Gastroesophageal sphincter (tissue), 3 donors: ENCODE data around the gene SPSB4.

Experiments
- EP300 ChIP-seq: sonication (generic); formaldehyde crosslinking; IDR thresholded peaks from one replicate; pipeline ENCODE4 v1.6.1; 2017; ENCODE audit warnings: antibody characterized with exemption, mild to moderate bottlenecking
- POLR2A ChIP-seq, 2 donors: fragments of 450-650 bp; IDR thresholded peaks; one replicate each; pipeline ENCODE4 v1.6.1; 2017; ENCODE audit warnings: antibody characterized with exemption in 2 of 2, mild to moderate bottlenecking in 2 of 2, moderate library complexity in 1 of 2
- POLR2AphosphoS5 ChIP-seq: sonication (generic); formaldehyde crosslinking; IDR thresholded peaks from one replicate; pipeline ENCODE4 v1.6.1; 2017; ENCODE audit warnings: antibody characterized with exemption
- TF ChIP-seq, protein P1 (sequence below), 4 experiments: fragments of 200-600 bp in 2 of 4; fragments of 450-650 bp in 2 of 4; sonication (generic) in 1 of 4; IDR thresholded peaks; one replicate each; pipeline ENCODE4 v1.5.1; 2017 to 2019; ENCODE audit warnings: antibody characterized with exemption in 4 of 4, mild to moderate bottlenecking in 2 of 4, moderate library complexity in 2 of 4

- TF ChIP-seq EP300 (no peak), POLR2A (IDR thresholded peaks at IDR 0.05) (no peak), POLR2AphosphoS5 (no peak)
- TF ChIP-seq, protein P1, sequence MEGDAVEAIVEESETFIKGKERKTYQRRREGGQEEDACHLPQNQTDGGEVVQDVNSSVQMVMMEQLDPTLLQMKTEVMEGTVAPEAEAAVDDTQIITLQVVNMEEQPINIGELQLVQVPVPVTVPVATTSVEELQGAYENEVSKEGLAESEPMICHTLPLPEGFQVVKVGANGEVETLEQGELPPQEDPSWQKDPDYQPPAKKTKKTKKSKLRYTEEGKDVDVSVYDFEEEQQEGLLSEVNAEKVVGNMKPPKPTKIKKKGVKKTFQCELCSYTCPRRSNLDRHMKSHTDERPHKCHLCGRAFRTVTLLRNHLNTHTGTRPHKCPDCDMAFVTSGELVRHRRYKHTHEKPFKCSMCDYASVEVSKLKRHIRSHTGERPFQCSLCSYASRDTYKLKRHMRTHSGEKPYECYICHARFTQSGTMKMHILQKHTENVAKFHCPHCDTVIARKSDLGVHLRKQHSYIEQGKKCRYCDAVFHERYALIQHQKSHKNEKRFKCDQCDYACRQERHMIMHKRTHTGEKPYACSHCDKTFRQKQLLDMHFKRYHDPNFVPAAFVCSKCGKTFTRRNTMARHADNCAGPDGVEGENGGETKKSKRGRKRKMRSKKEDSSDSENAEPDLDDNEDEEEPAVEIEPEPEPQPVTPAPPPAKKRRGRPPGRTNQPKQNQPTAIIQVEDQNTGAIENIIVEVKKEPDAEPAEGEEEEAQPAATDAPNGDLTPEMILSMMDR (IDR thresholded peaks at IDR 0.05): no peak
Observed at GRCh38 chr3:141064255-141064926, 13.2 kb downstream of the SPSB4 start.
